22Rv1 (cell line): ENCODE measurements around the gene RBMS3.

Source experiments
- CTCF ChIP-seq: fragments of 450-650 bp; IDR thresholded peaks from 2 replicates; pipeline ENCODE4 v1.5.1; 2017; ENCODE audit warnings: mild to moderate bottlenecking
- ZFX ChIP-seq: fragments of 450-650 bp; IDR thresholded peaks from 2 replicates; pipeline ENCODE4 v1.6.1; 2017; ENCODE audit warnings: antibody characterized with exemption, borderline replicate concordance

- TF ChIP-seq CTCF: no peak
- no peak for TF ChIP-seq ZFX
Measured at GRCh38 chr3:29655015-29655747, 374.3 kb downstream of the RBMS3 start.
